WTC11 (cell line): ENCODE data around the gene GALNTL6. TPM values are rescaled to one million over a fixed set of nuclear protein-coding genes. Genes with fewer than 3 reads are reported as not detected.

Source experiments
- ATAC-seq: fragments of 200-7000 bp; cut with Tn5 transposase; 2 replicates; pipeline ENCODE4 v1.10.0; 2021; ENCODE audit warnings: mild to moderate bottlenecking, moderate library complexity
- CTCF ChIA-PET: fragments of 300-600 bp; sonication (Branson Sonifier 250); formaldehyde crosslinking; loops from one replicate; lab custom pipeline; 2021; ENCODE audit warnings: antibody characterized with exemption; lab: Charles Lee
- POLR2A ChIA-PET: fragments of 350-600 bp; sonication (Branson Sonifier 250); formaldehyde crosslinking; loops from one replicate; lab custom pipeline; 2021; ENCODE audit warnings: antibody characterized with exemption; lab: Charles Lee
- DNase-seq: peaks from one replicate; pipeline ENCODE4 v3.0.0; 2021; ENCODE audit warnings: low spot score
- H3K27ac Mint-ChIP-seq: 2 replicates; pipeline ENCODE4 v1.8.0; 2021; ENCODE audit warnings: mixed read lengths
- H3K27me3 Mint-ChIP-seq: 2 replicates; pipeline ENCODE4 v1.8.0; 2021; ENCODE audit warnings: low read depth, mild to moderate bottlenecking, moderate library complexity, mixed read lengths
- H3K36me3 Mint-ChIP-seq: 2 replicates; pipeline ENCODE4 v1.8.0; 2021; ENCODE audit warnings: mixed read lengths
- H3K4me1 Mint-ChIP-seq: 2 replicates; pipeline ENCODE4 v1.8.0; 2022; ENCODE audit warnings: mixed read lengths
- H3K4me3 Mint-ChIP-seq: 2 replicates; pipeline ENCODE4 v1.8.0; 2021; ENCODE audit warnings: mild to moderate bottlenecking, moderate library complexity, mixed read lengths
- H3K9me3 Mint-ChIP-seq: 2 replicates; pipeline ENCODE4 v1.8.0; 2021; ENCODE audit warnings: mixed read lengths
- ESRRA ChIP-seq: sonication (generic); formaldehyde crosslinking; IDR thresholded peaks from 2 replicates; pipeline ENCODE4 v1.8.1; 2022; ENCODE audit warnings: mild to moderate bottlenecking, missing genetic modification reagents, borderline replicate concordance
- HMGA2 ChIP-seq: fragments of 250-450 bp; sonication (Bioruptor Pico); IDR thresholded peaks from 2 replicates; pipeline ENCODE4 v1.4.0; 2021; ENCODE audit warnings: mild to moderate bottlenecking, moderate library complexity
- KAT7 ChIP-seq: sonication (generic); formaldehyde crosslinking; IDR thresholded peaks from 2 replicates; pipeline ENCODE4 v1.8.1; 2023; ENCODE audit warnings: missing genetic modification reagents, mild to moderate bottlenecking, borderline replicate concordance
- MYBL2 ChIP-seq: sonication (generic); formaldehyde crosslinking; IDR thresholded peaks from 2 replicates; pipeline ENCODE4 v1.8.1; 2023; ENCODE audit warnings: mild to moderate bottlenecking, moderate library complexity, missing genetic modification reagents
- NFYB ChIP-seq: sonication (generic); formaldehyde crosslinking; conservative IDR thresholded peaks from 2 replicates; pipeline ENCODE4 v1.8.0; 2022; ENCODE audit warnings: low read depth, missing genetic modification reagents
- PRRX2 ChIP-seq: fragments of 250-450 bp; sonication (Bioruptor Pico); IDR thresholded peaks from 2 replicates; pipeline ENCODE4 v1.8.0; 2021; ENCODE audit warnings: mild to moderate bottlenecking
- RELA ChIP-seq: sonication (generic); formaldehyde crosslinking; IDR thresholded peaks from 2 replicates; pipeline ENCODE4 v1.8.1; 2022; ENCODE audit warnings: missing genetic modification reagents, mild to moderate bottlenecking, borderline replicate concordance
- RORB ChIP-seq: fragments of 250-450 bp; sonication (Bioruptor Pico); IDR thresholded peaks from 2 replicates; pipeline ENCODE4 v1.9.0; 2021; ENCODE audit warnings: mild to moderate bottlenecking
- SMAD4 ChIP-seq: sonication (generic); formaldehyde crosslinking; IDR thresholded peaks from 2 replicates; pipeline ENCODE4 v1.8.0; 2022; ENCODE audit warnings: mild to moderate bottlenecking, missing genetic modification reagents
- TCF7 ChIP-seq: sonication (generic); formaldehyde crosslinking; IDR thresholded peaks from 2 replicates; pipeline ENCODE4 v1.8.0; 2022; ENCODE audit warnings: mild to moderate bottlenecking, low read depth, missing genetic modification reagents, moderate library complexity
- ZBTB21 ChIP-seq: sonication (generic); formaldehyde crosslinking; IDR thresholded peaks from 2 replicates; pipeline ENCODE4 v1.8.1; 2023; ENCODE audit warnings: mild to moderate bottlenecking, missing genetic modification reagents, borderline replicate concordance
- ZNF138 ChIP-seq: sonication (generic); formaldehyde crosslinking; conservative IDR thresholded peaks from 2 replicates; pipeline ENCODE4 v1.8.1; 2022; ENCODE audit warnings: mild to moderate bottlenecking, moderate library complexity, missing genetic modification reagents
- ZNF317 ChIP-seq: sonication (generic); formaldehyde crosslinking; IDR thresholded peaks from 2 replicates; pipeline ENCODE4 v1.8.1; 2023; ENCODE audit warnings: low read depth, mild to moderate bottlenecking, moderate library complexity, missing genetic modification reagents, borderline replicate concordance
- ZNF416 ChIP-seq: fragments of 250-450 bp; sonication (Bioruptor Pico); IDR thresholded peaks from 2 replicates; pipeline ENCODE4 v1.9.0; 2021; ENCODE audit warnings: mild to moderate bottlenecking, inconsistent platforms
- ZNF671 ChIP-seq: fragments of 250-450 bp; sonication (Bioruptor Pico); IDR thresholded peaks from 2 replicates; pipeline ENCODE4 v1.8.0; 2021; ENCODE audit warnings: mild to moderate bottlenecking
- total RNA-seq: library from RNA; stranded (reverse); gene quantifications from 3 replicates; pipeline ENCODE4 v1.2.3, GENCODE V29; 2021
- TF ChIP-seq, protein P1 (sequence below): fragments of 250-450 bp; sonication (Bioruptor Pico); IDR thresholded peaks from 2 replicates; pipeline ENCODE4 v1.9.0; 2021; ENCODE audit warnings: mild to moderate bottlenecking
- TF ChIP-seq, protein P2 (sequence below): sonication (generic); formaldehyde crosslinking; IDR thresholded peaks from 2 replicates; pipeline ENCODE4 v1.8.0; 2022; ENCODE audit warnings: mild to moderate bottlenecking, missing genetic modification reagents
- TF ChIP-seq, protein P3 (sequence below): sonication (generic); formaldehyde crosslinking; IDR thresholded peaks from 2 replicates; pipeline ENCODE4 v1.8.1; 2022; ENCODE audit warnings: mild to moderate bottlenecking, missing genetic modification reagents, moderate library complexity, borderline replicate concordance
- TF ChIP-seq, protein P4 (sequence below): fragments of 250-450 bp; sonication (Bioruptor Pico); IDR thresholded peaks from 2 replicates; pipeline ENCODE4 v1.9.0; 2021; ENCODE audit warnings: moderate library complexity, mild to moderate bottlenecking, inconsistent platforms, borderline replicate concordance
- TF ChIP-seq, protein P5 (sequence below): fragments of 250-450 bp; sonication (Bioruptor Pico); conservative IDR thresholded peaks from 2 replicates; pipeline ENCODE4 v1.9.0; 2021; ENCODE audit warnings: mild to moderate bottlenecking

The GALNTL6 gene
- total RNA-seq, 1 experiment from 2014 or later, result 0.24 TPM

DNA sequence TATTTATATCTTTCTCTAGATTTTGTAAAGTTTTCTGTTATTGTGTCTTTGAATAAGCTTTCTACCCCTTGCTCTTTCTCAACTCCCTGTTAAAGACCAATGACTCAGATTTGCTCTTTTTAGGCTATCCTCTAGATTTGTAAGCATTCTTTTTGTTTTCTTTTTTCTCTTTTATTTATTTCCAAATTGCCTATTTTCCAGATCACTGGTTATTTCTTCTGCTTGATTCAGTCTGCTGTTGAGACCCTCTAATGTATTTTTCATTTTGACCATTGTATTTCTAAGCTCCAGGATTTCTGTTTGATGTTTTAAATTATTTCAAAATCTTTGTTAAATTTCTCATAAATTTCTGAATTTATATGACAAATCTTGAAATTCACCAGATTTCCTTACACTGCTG is 892.8 kb downstream of the GALNTL6 start (continued):
- TF ChIP-seq, protein P1, sequence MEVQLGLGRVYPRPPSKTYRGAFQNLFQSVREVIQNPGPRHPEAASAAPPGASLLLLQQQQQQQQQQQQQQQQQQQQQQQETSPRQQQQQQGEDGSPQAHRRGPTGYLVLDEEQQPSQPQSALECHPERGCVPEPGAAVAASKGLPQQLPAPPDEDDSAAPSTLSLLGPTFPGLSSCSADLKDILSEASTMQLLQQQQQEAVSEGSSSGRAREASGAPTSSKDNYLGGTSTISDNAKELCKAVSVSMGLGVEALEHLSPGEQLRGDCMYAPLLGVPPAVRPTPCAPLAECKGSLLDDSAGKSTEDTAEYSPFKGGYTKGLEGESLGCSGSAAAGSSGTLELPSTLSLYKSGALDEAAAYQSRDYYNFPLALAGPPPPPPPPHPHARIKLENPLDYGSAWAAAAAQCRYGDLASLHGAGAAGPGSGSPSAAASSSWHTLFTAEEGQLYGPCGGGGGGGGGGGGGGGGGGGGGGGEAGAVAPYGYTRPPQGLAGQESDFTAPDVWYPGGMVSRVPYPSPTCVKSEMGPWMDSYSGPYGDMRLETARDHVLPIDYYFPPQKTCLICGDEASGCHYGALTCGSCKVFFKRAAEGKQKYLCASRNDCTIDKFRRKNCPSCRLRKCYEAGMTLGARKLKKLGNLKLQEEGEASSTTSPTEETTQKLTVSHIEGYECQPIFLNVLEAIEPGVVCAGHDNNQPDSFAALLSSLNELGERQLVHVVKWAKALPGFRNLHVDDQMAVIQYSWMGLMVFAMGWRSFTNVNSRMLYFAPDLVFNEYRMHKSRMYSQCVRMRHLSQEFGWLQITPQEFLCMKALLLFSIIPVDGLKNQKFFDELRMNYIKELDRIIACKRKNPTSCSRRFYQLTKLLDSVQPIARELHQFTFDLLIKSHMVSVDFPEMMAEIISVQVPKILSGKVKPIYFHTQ (CRISPR knock-in tag), result no peak
- TF ChIP-seq ZNF138 (CRISPR knock-in tag) (no peak), KAT7 (CRISPR knock-in tag) (no peak), ZBTB21 (CRISPR knock-in tag) (no peak), ZNF416 (CRISPR knock-in tag) (no peak)

DNA sequence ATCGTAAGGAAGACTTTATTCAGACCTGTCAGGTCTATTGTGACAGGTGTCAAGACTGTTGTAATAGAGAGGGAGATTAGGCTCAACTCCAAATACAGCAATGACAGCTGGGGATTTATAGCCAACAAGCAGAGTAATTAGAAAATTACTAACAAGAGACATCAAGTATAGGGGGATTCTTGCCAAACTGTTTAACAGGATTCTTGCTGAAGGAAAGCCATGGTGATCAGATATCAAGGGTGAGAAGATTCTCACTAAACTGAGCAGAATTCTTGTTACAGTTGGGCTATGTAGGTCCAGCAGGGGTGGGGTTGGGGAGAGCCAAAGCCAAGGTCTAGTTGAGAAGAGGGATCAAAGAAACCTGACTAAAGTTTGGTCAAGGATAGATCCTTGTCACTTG is 894.4 kb downstream of the GALNTL6 start:
- ATAC-seq, result peak; percentile 64

More for the DNA sequence above, 894.4 kb downstream of the GALNTL6 start:
- H3K27ac Mint-ChIP-seq, result no peak overlapping the region
- H3K27me3 Mint-ChIP-seq, result peaks cover 29% of the 10 kb centered on the region
- CTCF ChIA-PET, result no interaction called here
- H3K36me3 Mint-ChIP-seq, result peaks cover 26% of the 10 kb centered on the region
- TF ChIP-seq NFYB (no peak), ZNF317 (CRISPR knock-in tag) (no peak), ESRRA (no peak), ZBTB21 (CRISPR knock-in tag) (no peak), SMAD4 (no peak), ZNF671 (no peak), MYBL2 (CRISPR knock-in tag) (no peak), HMGA2 (CRISPR knock-in tag) (no peak), TCF7 (CRISPR knock-in tag) (no peak), PRRX2 (CRISPR knock-in tag) (no peak), RORB (CRISPR knock-in tag) (no peak), RELA (CRISPR knock-in tag) (no peak)
- TF ChIP-seq, protein P2, sequence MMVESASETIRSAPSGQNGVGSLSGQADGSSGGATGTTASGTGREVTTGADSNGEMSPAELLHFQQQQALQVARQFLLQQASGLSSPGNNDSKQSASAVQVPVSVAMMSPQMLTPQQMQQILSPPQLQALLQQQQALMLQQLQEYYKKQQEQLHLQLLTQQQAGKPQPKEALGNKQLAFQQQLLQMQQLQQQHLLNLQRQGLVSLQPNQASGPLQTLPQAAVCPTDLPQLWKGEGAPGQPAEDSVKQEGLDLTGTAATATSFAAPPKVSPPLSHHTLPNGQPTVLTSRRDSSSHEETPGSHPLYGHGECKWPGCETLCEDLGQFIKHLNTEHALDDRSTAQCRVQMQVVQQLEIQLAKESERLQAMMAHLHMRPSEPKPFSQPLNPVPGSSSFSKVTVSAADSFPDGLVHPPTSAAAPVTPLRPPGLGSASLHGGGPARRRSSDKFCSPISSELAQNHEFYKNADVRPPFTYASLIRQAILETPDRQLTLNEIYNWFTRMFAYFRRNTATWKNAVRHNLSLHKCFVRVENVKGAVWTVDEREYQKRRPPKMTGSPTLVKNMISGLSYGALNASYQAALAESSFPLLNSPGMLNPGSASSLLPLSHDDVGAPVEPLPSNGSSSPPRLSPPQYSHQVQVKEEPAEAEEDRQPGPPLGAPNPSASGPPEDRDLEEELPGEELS (CRISPR knock-in tag), result no peak
- TF ChIP-seq, protein P3, sequence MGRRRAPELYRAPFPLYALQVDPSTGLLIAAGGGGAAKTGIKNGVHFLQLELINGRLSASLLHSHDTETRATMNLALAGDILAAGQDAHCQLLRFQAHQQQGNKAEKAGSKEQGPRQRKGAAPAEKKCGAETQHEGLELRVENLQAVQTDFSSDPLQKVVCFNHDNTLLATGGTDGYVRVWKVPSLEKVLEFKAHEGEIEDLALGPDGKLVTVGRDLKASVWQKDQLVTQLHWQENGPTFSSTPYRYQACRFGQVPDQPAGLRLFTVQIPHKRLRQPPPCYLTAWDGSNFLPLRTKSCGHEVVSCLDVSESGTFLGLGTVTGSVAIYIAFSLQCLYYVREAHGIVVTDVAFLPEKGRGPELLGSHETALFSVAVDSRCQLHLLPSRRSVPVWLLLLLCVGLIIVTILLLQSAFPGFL, result no peak
- TF ChIP-seq, protein P4, sequence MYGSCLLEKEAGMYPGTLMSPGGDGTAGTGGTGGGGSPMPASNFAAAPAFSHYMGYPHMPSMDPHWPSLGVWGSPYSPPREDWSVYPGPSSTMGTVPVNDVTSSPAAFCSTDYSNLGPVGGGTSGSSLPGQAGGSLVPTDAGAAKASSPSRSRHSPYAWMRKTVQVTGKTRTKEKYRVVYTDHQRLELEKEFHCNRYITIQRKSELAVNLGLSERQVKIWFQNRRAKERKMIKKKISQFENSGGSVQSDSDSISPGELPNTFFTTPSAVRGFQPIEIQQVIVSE (CRISPR knock-in tag), result no peak
- TF ChIP-seq, protein P5, sequence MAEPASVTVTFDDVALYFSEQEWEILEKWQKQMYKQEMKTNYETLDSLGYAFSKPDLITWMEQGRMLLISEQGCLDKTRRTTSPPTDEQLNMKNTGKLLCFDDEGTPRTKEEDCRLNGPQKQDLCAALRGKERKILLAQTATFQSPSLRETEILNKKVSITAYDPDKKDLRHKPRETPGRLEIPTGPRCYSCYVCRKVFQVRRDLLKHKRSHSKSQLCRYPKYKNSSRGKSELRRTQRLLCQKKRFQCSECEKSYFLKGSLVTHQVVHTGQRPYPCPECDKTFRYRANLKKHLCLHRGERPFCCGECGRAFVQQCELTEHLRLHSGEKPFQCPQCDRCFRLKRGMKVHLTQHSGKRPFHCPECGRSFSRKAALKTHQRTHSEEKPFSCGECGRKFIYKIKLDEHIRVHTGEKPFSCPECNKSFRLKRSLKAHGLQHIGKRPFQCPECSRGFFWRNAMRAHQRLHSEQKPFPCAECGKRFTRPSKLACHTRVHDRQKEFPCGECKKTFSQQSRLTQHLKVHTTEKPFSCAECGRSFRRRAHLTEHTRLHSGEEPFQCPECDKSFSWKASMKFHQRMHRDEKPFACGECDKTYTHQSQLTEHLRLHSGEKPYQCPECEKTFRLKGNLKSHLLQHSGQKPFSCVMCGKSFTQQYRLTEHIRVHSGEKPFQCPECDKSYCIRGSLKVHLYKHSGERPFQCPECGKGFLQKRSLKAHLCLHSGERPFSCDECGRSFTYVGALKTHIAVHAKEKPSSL, result no peak
- H3K4me3 Mint-ChIP-seq, result 0 out of 2 replicates have a peak overlapping the region, but pooled peaks have one; percentile 2
- H3K4me1 Mint-ChIP-seq, result peaks cover 27% of the 10 kb centered on the region
- H3K9me3 Mint-ChIP-seq, result peaks cover 35% of the 10 kb centered on the region
- POLR2A ChIA-PET, result no interaction called here
- no peak for DNase-seq
